CD4-positive, alpha-beta T cell treated with Interferon alpha-2 for 1 hour (primary cell): ENCODE results near the gene DRD1.

Experiments used
- DNase-seq, 2 donors: peaks; one replicate each; pipeline ENCODE4 v3.0.0-alpha.2; 2020 to 2022

DRD1 gene

GRCh38 chr5:175444060-175444904 is at the start of gene DRD1:
DRD1 (minus strand) TSS chr5:175444182; CDS start chr5:175443099, 1,083 bp downstream.
- peak; percentile 3 to 42 for DNase-seq

GRCh38 chr5:175493726-175494125 is 49.7 kb upstream of the DRD1 start:
- no peak for DNase-seq

GRCh38 chr5:175493260-175493659 is 49.3 kb upstream of the DRD1 start:
- no peak for DNase-seq

- no peak for DNase-seq
These were observed 47.2 kb upstream of the DRD1 start for GRCh38 chr5:175491223-175491622.

- no peak for DNase-seq
These were observed 45.9 kb upstream of the DRD1 start for GRCh38 chr5:175489693-175490443.

GRCh38 chr5:175487514-175488222 is 43.7 kb upstream of the DRD1 start:
- no peak for DNase-seq

GRCh38 chr5:175485631-175486030 is 41.6 kb upstream of the DRD1 start:
- DNase-seq = no peak

GRCh38 chr5:175484829-175485228 is 40.8 kb upstream of the DRD1 start:
- DNase-seq = no peak

GRCh38 chr5:175484322-175484721 is 40.3 kb upstream of the DRD1 start:
- no peak for DNase-seq

GRCh38 chr5:175483337-175483736 is 39.4 kb upstream of the DRD1 start:
- no peak for DNase-seq

- no peak for DNase-seq
These were observed 35.3 kb upstream of the DRD1 start for GRCh38 chr5:175479125-175479881.

- peak; percentile 64 to 81 for DNase-seq
These were observed 34.6 kb upstream of the DRD1 start, which contains the start of gene SFXN1 for GRCh38 chr5:175478384-175479124. SFXN1 (plus strand) TSS chr5:175478560; CDS start chr5:175492104, 13,544 bp downstream.

GRCh38 chr5:175478008-175478383 is 34.0 kb upstream of the DRD1 start:
- DNase-seq = no peak

GRCh38 chr5:175477440-175477839 is 33.5 kb upstream of the DRD1 start:
- DNase-seq = no peak

- DNase-seq = no peak
These were observed 31.3 kb upstream of the DRD1 start for GRCh38 chr5:175475248-175475647.

- no peak for DNase-seq
These were observed 28.4 kb upstream of the DRD1 start for GRCh38 chr5:175472378-175472777.

GRCh38 chr5:175471628-175472027 is 27.6 kb upstream of the DRD1 start:
- no peak for DNase-seq

- DNase-seq = no peak
These were observed 27.2 kb upstream of the DRD1 start for GRCh38 chr5:175471196-175471595.

- no peak for DNase-seq
These were observed 26.8 kb upstream of the DRD1 start for GRCh38 chr5:175470781-175471180.

- no peak for DNase-seq
These were observed 25.9 kb upstream of the DRD1 start for GRCh38 chr5:175469916-175470315.

GRCh38 chr5:175468892-175469291 is 24.9 kb upstream of the DRD1 start:
- no peak for DNase-seq
